Lower leg skin (tissue), 3 donors: ENCODE measurements around the gene GPR31.

ENCODE experiments used
- POLR2A ChIP-seq, 2 donors: fragments of 450-650 bp; IDR thresholded peaks; one replicate each; pipeline ENCODE4 v1.6.1; 2016 to 2017; ENCODE audit warnings: antibody characterized with exemption in 2 of 2, mild to moderate bottlenecking in 1 of 2, moderate library complexity in 1 of 2
- TF ChIP-seq, protein P1 (sequence below), 3 donors: fragments of 450-650 bp; IDR thresholded peaks; one replicate each; pipeline ENCODE4 v1.5.1; 2016; ENCODE audit warnings: antibody characterized with exemption in 3 of 3, mild to moderate bottlenecking in 3 of 3, moderate library complexity in 2 of 3

GRCh38 chr6:167116109-167116837 is 41.5 kb downstream of the GPR31 start:
- TF ChIP-seq, protein P1, sequence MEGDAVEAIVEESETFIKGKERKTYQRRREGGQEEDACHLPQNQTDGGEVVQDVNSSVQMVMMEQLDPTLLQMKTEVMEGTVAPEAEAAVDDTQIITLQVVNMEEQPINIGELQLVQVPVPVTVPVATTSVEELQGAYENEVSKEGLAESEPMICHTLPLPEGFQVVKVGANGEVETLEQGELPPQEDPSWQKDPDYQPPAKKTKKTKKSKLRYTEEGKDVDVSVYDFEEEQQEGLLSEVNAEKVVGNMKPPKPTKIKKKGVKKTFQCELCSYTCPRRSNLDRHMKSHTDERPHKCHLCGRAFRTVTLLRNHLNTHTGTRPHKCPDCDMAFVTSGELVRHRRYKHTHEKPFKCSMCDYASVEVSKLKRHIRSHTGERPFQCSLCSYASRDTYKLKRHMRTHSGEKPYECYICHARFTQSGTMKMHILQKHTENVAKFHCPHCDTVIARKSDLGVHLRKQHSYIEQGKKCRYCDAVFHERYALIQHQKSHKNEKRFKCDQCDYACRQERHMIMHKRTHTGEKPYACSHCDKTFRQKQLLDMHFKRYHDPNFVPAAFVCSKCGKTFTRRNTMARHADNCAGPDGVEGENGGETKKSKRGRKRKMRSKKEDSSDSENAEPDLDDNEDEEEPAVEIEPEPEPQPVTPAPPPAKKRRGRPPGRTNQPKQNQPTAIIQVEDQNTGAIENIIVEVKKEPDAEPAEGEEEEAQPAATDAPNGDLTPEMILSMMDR (IDR thresholded peaks at IDR 0.05), result no peak
- TF ChIP-seq POLR2A (IDR thresholded peaks at IDR 0.05), result no peak
